Activated B cell treated with CpG ODN at 0.5 μM for 24 hours (primary cell): ENCODE data around the gene ARHGAP42. TPM values are rescaled to one million over a fixed set of nuclear protein-coding genes. Genes with fewer than 3 reads are reported as not detected.

Experiments used
- ATAC-seq: fragments of 200-7000 bp; cut with Tn5 transposase; one replicate; pipeline ENCODE4 v1.10.0; 2021; ENCODE audit warnings: low read depth, mild to moderate bottlenecking, moderate library complexity
- CTCF ChIA-PET: fragments of 350-600 bp; sonication (Branson Sonifier 250); formaldehyde crosslinking; loops from one replicate; lab custom pipeline; 2021; ENCODE audit warnings: antibody characterized with exemption; lab: Charles Lee
- POLR2A ChIA-PET: fragments of 350-600 bp; sonication (Branson Sonifier 250); formaldehyde crosslinking; loops from one replicate; lab custom pipeline; 2021; ENCODE audit warnings: antibody characterized with exemption; lab: Charles Lee
- DNase-seq: peaks from one replicate; pipeline ENCODE4 v3.0.0; 2022
- H3K27ac Mint-ChIP-seq: one replicate; pipeline ENCODE4 v1.8.0; 2020; ENCODE audit warnings: mixed read lengths
- H3K27me3 Mint-ChIP-seq: one replicate; pipeline ENCODE4 v1.8.0; 2021; ENCODE audit warnings: mixed read lengths
- H3K36me3 Mint-ChIP-seq: one replicate; pipeline ENCODE4 v1.8.0; 2021; ENCODE audit warnings: low read depth, mixed read lengths
- H3K4me1 Mint-ChIP-seq: one replicate; pipeline ENCODE4 v1.8.0; 2021; ENCODE audit warnings: mixed read lengths
- H3K4me3 Mint-ChIP-seq: one replicate; pipeline ENCODE4 v1.8.0; 2020; ENCODE audit warnings: mild to moderate bottlenecking, mixed read lengths
- H3K9me3 Mint-ChIP-seq: one replicate; pipeline ENCODE4 v1.8.0; 2020; ENCODE audit warnings: mixed read lengths
- CTCF ChIP-seq: fragments of 200-600 bp; IDR thresholded peaks from one replicate; pipeline ENCODE4 v1.8.0; 2022; ENCODE audit warnings: antibody characterized with exemption, mild to moderate bottlenecking
- intact Hi-C: fragments of 100-400 bp; cut with micrococcal nuclease; formaldehyde crosslinking; loops from one replicate; pipeline ENCODE4 v1.15.1; 2024
- total RNA-seq: library from RNA; stranded (reverse); gene quantifications from 2 replicates; pipeline ENCODE4 v1.2.3, GENCODE V29; 2022

Gene ARHGAP42
- total RNA-seq, 1 donor from 2014 or later: 4.9 TPM

GRCh38 chr11:100800202-100800601 is 113.1 kb downstream of the ARHGAP42 start:
- intact Hi-C loops: no loop called here
- Mint-ChIP-seq H3K27ac (no peak overlapping the region), H3K9me3 (no peaks in the 10 kb centered on the region), H3K4me1 (no peaks in the 10 kb centered on the region), H3K36me3 (peaks cover 11% of the 10 kb centered on the region), H3K27me3 (no peaks in the 10 kb centered on the region), H3K4me3 (no peak overlapping the region)
- ATAC-seq (no peak), DNase-seq (no peak)
- ChIA-PET POLR2A (no interaction called here), CTCF (no interaction called here)
- no peak for TF ChIP-seq CTCF

- POLR2A ChIA-PET: no interaction called here
- CTCF ChIA-PET: no interaction called here
- no peak for ATAC-seq
- no peak for TF ChIP-seq CTCF
- Mint-ChIP-seq H3K27me3 (no peaks in the 10 kb centered on the region), H3K36me3 (peaks cover under 1% of the 10 kb centered on the region), H3K9me3 (no peaks in the 10 kb centered on the region), H3K4me1 (no peaks in the 10 kb centered on the region), H3K27ac (no peak overlapping the region), H3K4me3 (no peak overlapping the region)
- intact Hi-C loops: no loop called here
- no peak for DNase-seq
Observed at GRCh38 chr11:100801225-100801999, 114.3 kb downstream of the ARHGAP42 start.

GRCh38 chr11:100805506-100806199 is 118.6 kb downstream of the ARHGAP42 start:
- Mint-ChIP-seq H3K9me3 (no peaks in the 10 kb centered on the region), H3K36me3 (no peaks in the 10 kb centered on the region), H3K4me1 (no peaks in the 10 kb centered on the region), H3K27me3 (no peaks in the 10 kb centered on the region), H3K4me3 (no peak overlapping the region), H3K27ac (no peak overlapping the region)
- ATAC-seq: no peak
- no peak for TF ChIP-seq CTCF
- no peak for DNase-seq
- POLR2A ChIA-PET: no interaction called here
- CTCF ChIA-PET: no interaction called here
- intact Hi-C loops: no loop called here

- POLR2A ChIA-PET: no interaction called here
- Mint-ChIP-seq H3K4me1 (no peaks in the 10 kb centered on the region), H3K27me3 (no peaks in the 10 kb centered on the region), H3K4me3 (no peak overlapping the region), H3K27ac (no peak overlapping the region), H3K36me3 (no peaks in the 10 kb centered on the region), H3K9me3 (no peaks in the 10 kb centered on the region)
- no peak for DNase-seq
- CTCF ChIA-PET: no interaction called here
- no peak for ATAC-seq
- intact Hi-C loops: no loop called here
- TF ChIP-seq CTCF: no peak
Observed at GRCh38 chr11:100806296-100806695, 119.2 kb downstream of the ARHGAP42 start.

GRCh38 chr11:100808904-100809491 is 121.9 kb downstream of the ARHGAP42 start:
- Mint-ChIP-seq H3K27me3 (no peaks in the 10 kb centered on the region), H3K9me3 (no peaks in the 10 kb centered on the region), H3K27ac (no peak overlapping the region), H3K4me1 (no peaks in the 10 kb centered on the region), H3K4me3 (no peak overlapping the region), H3K36me3 (no peaks in the 10 kb centered on the region)
- intact Hi-C loops: no loop called here
- POLR2A ChIA-PET: no interaction called here
- DNase-seq (no peak), ATAC-seq (no peak)
- TF ChIP-seq CTCF: no peak
- CTCF ChIA-PET: no interaction called here
